ENCODE data around the gene TMEM132E. TPM values are rescaled to one million over a fixed set of nuclear protein-coding genes. Genes with fewer than 3 reads are reported as not detected.

TMEM132E gene
- total RNA-seq, 2 donors from 2014 or later, result 0.15 TPM; not detected in 1

DNA sequence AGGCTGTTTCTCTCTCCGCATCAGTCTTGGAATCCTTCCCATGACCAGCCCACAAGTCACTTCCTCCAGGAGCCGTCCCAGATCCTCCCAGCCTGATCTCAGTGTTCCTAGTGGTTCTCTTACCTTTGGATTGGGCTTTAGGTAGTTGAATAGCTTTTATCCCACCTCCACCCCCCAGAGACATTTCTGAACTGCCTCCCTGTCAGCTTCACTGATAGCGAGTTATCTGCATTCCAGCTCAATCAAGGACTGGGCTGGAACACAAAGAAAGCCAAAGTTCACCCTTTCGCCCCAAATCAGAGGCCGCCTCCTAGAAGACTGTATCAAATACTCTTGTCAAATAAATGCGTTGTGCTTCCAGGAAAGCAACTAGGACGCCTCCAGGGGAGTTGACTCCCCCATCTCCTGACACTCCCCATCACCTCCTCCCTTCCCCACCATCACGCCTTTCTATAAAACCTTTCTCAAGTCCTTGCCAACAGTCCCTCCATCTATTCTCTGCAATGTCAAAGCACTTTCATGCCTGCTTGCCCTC, 72.7 kb downstream of the TMEM132E start:
- Histone ChIP-seq H3K27ac (ENCODE audit: low read depth, low read length) (no peak overlapping the region), H3K9me3 (ENCODE audit: control insufficient read depth, low read length) (peaks cover 16% of the 10 kb centered on the region), H3K36me3 (ENCODE audit: control insufficient read depth, insufficient read depth, low read length) (no peaks in the 10 kb centered on the region), H3K27me3 (ENCODE audit: control insufficient read depth, insufficient read depth, low read length, poor library complexity, severe bottlenecking) (no peaks in the 10 kb centered on the region), H3K4me3 (ENCODE audit: low read length) (no peak overlapping the region), H3K9ac (ENCODE audit: extremely low read depth, low read length, poor library complexity, severe bottlenecking) (no peak overlapping the region), H3K4me1 (ENCODE audit: control insufficient read depth, insufficient read depth, low read length) (peaks cover 29% of the 10 kb centered on the region)
- WGBS, 2 experiments (ENCODE audit: insufficient coverage in 1 of 2, insufficient read length in 1 of 2), result 67 to 73% methylated on average over 6 to 8 of the region's 8 CpGs
- Mint-ChIP-seq H3K36me3 (ENCODE audit: low read depth) (no peaks in the 10 kb centered on the region), H3K4me3 (peak overlapping the region; percentile 18), H3K27ac (peak overlapping the region; percentile 80), H3K27me3 (ENCODE audit: insufficient read depth) (peaks cover 1% of the 10 kb centered on the region), H3K9me3 (peaks cover 13% of the 10 kb centered on the region), H3K4me1 (peaks cover 47% of the 10 kb centered on the region)
- peak; percentile 76 for DNase-seq
- TF ChIP-seq, protein P1, sequence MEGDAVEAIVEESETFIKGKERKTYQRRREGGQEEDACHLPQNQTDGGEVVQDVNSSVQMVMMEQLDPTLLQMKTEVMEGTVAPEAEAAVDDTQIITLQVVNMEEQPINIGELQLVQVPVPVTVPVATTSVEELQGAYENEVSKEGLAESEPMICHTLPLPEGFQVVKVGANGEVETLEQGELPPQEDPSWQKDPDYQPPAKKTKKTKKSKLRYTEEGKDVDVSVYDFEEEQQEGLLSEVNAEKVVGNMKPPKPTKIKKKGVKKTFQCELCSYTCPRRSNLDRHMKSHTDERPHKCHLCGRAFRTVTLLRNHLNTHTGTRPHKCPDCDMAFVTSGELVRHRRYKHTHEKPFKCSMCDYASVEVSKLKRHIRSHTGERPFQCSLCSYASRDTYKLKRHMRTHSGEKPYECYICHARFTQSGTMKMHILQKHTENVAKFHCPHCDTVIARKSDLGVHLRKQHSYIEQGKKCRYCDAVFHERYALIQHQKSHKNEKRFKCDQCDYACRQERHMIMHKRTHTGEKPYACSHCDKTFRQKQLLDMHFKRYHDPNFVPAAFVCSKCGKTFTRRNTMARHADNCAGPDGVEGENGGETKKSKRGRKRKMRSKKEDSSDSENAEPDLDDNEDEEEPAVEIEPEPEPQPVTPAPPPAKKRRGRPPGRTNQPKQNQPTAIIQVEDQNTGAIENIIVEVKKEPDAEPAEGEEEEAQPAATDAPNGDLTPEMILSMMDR (conservative IDR thresholded peaks at IDR 0.05), result no peak

DNA sequence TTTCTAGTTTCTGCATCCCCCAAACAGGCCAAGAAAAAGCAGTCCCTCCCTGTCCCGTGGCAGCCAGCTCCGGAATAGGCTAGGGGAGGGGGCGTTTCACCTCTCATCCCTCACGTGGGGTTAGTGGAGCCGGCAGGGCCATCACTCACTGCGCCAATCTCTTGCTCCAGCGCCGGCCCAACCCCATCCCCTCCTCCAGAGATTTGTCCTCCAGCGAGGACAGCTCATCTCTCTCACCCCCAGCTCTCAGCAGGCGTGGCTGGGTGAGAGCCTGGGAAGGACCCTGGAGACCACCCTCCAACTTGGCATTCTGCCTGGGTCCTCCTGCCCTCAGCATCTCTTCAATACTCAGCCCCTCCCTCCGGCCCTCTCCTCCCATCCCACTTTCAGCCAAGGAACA, 74.1 kb downstream of the TMEM132E start:
- Mint-ChIP-seq H3K9me3 (peaks cover 5% of the 10 kb centered on the region), H3K4me3 (no peak overlapping the region), H3K36me3 (ENCODE audit: low read depth) (no peaks in the 10 kb centered on the region), H3K27me3 (ENCODE audit: insufficient read depth) (peaks cover 1% of the 10 kb centered on the region), H3K27ac (no peak overlapping the region), H3K4me1 (peaks cover 44% of the 10 kb centered on the region)
- peaks cover 29% of the 10 kb centered on the region for H3K4me1 ChIP-seq (ENCODE audit: control insufficient read depth, insufficient read depth, low read length)
- H3K4me3 ChIP-seq (ENCODE audit: low read length), result no peak overlapping the region
- WGBS, 2 experiments (ENCODE audit: insufficient coverage in 1 of 2, insufficient read length in 1 of 2), result 78 to 83% methylated on average over 1 to 11 of the region's 11 CpGs
- TF ChIP-seq, protein P1 (conservative IDR thresholded peaks at IDR 0.05), result no peak
- H3K27me3 ChIP-seq (ENCODE audit: control insufficient read depth, insufficient read depth, low read length, poor library complexity, severe bottlenecking), result no peaks in the 10 kb centered on the region
- H3K36me3 ChIP-seq (ENCODE audit: control insufficient read depth, insufficient read depth, low read length), result no peaks in the 10 kb centered on the region
- no peak overlapping the region for H3K9ac ChIP-seq (ENCODE audit: extremely low read depth, low read length, poor library complexity, severe bottlenecking)
- H3K9me3 ChIP-seq (ENCODE audit: control insufficient read depth, low read length), result peaks cover 6% of the 10 kb centered on the region
- no peak overlapping the region for H3K27ac ChIP-seq (ENCODE audit: low read depth, low read length)
- no peak for DNase-seq

DNA sequence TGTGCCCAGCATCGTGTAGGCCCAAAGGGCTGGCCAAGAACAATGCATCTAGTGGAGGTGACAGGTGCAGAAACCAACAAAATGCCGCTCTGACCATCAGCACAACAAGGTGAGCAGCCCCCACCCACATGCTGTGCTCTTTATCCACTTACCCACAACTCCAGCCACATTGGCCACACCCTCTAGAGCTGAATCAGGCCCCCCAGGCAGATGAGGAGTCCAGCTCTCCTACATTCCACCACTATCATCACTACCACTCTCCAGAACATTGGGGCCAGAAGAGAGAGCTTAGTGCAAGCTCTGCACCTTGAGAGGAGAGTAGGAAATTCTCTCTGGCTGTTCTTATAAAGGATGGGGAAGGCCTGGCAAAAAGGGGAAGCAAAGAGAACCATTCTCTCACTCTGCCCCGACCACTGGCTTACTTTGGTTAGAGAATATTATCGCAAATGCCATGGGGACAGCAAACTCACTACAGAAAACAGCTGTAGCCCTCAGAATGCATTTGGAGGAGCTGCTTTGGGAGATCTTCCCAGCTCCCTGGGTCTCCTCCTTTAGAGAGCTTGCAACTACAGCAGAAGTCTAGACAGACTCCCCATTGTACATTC, 75.0 kb downstream of the TMEM132E start:
- Histone ChIP-seq H3K27ac (ENCODE audit: low read depth, low read length) (no peak overlapping the region), H3K27me3 (ENCODE audit: control insufficient read depth, insufficient read depth, low read length, poor library complexity, severe bottlenecking) (no peaks in the 10 kb centered on the region), H3K36me3 (ENCODE audit: control insufficient read depth, insufficient read depth, low read length) (no peaks in the 10 kb centered on the region), H3K9ac (ENCODE audit: extremely low read depth, low read length, poor library complexity, severe bottlenecking) (no peak overlapping the region), H3K4me1 (ENCODE audit: control insufficient read depth, insufficient read depth, low read length) (peaks cover 29% of the 10 kb centered on the region), H3K9me3 (ENCODE audit: control insufficient read depth, low read length) (no peaks in the 10 kb centered on the region), H3K4me3 (ENCODE audit: low read length) (no peak overlapping the region)
- Mint-ChIP-seq H3K36me3 (ENCODE audit: low read depth) (no peaks in the 10 kb centered on the region), H3K9me3 (no peaks in the 10 kb centered on the region), H3K27ac (no peak overlapping the region), H3K4me1 (peaks cover 44% of the 10 kb centered on the region), H3K27me3 (ENCODE audit: insufficient read depth) (no peaks in the 10 kb centered on the region), H3K4me3 (no peak overlapping the region)
- 89 to 93% methylated on average over 3 to 4 of the region's 4 CpGs for WGBS, 2 experiments (ENCODE audit: insufficient coverage in 1 of 2, insufficient read length in 1 of 2)
- DNase-seq, result no peak
- TF ChIP-seq, protein P1 (conservative IDR thresholded peaks at IDR 0.05), result no peak
